Measurements from ENCODE around the gene SLC52A1. TPM values are rescaled to one million over a fixed set of nuclear protein-coding genes. Genes with fewer than 3 reads are reported as not detected.
A peak's percentile ranks its signal among the peaks of the same experiment; 100 is the strongest.

The SLC52A1 gene
- total RNA-seq, 1 experiment from 2014 or later, result 1.1 TPM

- TF ChIP-seq ARID4B (CRISPR knock-in tag; IDR thresholded peaks at IDR 0.05; ENCODE audit: borderline replicate concordance), result peak; percentile 97; the same call in 1 of the 2 replicates
- no peak for TF ChIP-seq SMAD4 (CRISPR knock-in tag; IDR thresholded peaks at IDR 0.05)
- no peak for TF ChIP-seq NFE2L1 (CRISPR knock-in tag; IDR thresholded peaks at IDR 0.05)
- TF ChIP-seq ZMAT4 (CRISPR knock-in tag; IDR thresholded peaks at IDR 0.05), result no peak
- no peak for TF ChIP-seq USF2 (CRISPR knock-in tag; IDR thresholded peaks at IDR 0.05)
- TF ChIP-seq ATF3 (CRISPR knock-in tag; conservative IDR thresholded peaks at IDR 0.05), result no peak
- TF ChIP-seq CREB1 (CRISPR knock-in tag; IDR thresholded peaks at IDR 0.05), result no peak
- no peak for TF ChIP-seq IRF1 (CRISPR knock-in tag; IDR thresholded peaks at IDR 0.05)
- TF ChIP-seq MLX (CRISPR knock-in tag; IDR thresholded peaks at IDR 0.05), result no peak
- no peak for TF ChIP-seq ATF2 (CRISPR knock-in tag; IDR thresholded peaks at IDR 0.05; ENCODE audit: borderline replicate concordance, low read depth)
- peak; percentile 82 for TF ChIP-seq ZNF423 (CRISPR knock-in tag; IDR thresholded peaks at IDR 0.05)
- peak; percentile 67; the same call in 1 of the 2 replicates for TF ChIP-seq USF1 (CRISPR knock-in tag; IDR thresholded peaks at IDR 0.05)
- TF ChIP-seq GABPB1 (CRISPR knock-in tag; IDR thresholded peaks at IDR 0.05), result no peak
- TF ChIP-seq ZBTB21 (CRISPR knock-in tag; IDR thresholded peaks at IDR 0.05; ENCODE audit: borderline replicate concordance), result peak; percentile 48; the same call in 1 of the 2 replicates
- TF ChIP-seq NR1H2 (CRISPR knock-in tag; IDR thresholded peaks at IDR 0.05), result no peak
- TF ChIP-seq ZNF425 (CRISPR knock-in tag; conservative IDR thresholded peaks at IDR 0.05), result no peak
- peak; percentile 42; the same call in 1 of the 2 replicates for TF ChIP-seq JUN (CRISPR knock-in tag; IDR thresholded peaks at IDR 0.05)
- no peak for TF ChIP-seq IRF2 (CRISPR knock-in tag; IDR thresholded peaks at IDR 0.05; ENCODE audit: borderline replicate concordance, low read depth)
- TF ChIP-seq TCF7 (CRISPR knock-in tag; IDR thresholded peaks at IDR 0.05; ENCODE audit: low read depth), result no peak
- peak; percentile 34; the same call in 1 of the 2 replicates for TF ChIP-seq FOXK1 (CRISPR knock-in tag; IDR thresholded peaks at IDR 0.05)
- no peak for TF ChIP-seq NR2C2 (CRISPR knock-in tag; IDR thresholded peaks at IDR 0.05)
- TF ChIP-seq HMGA2 (CRISPR knock-in tag; IDR thresholded peaks at IDR 0.05), result no peak
- TF ChIP-seq PRRX2 (CRISPR knock-in tag; IDR thresholded peaks at IDR 0.05), result no peak
- TF ChIP-seq PREB (CRISPR knock-in tag; IDR thresholded peaks at IDR 0.05; ENCODE audit: borderline replicate concordance), result no peak
- peak; percentile 24; the same call in 1 of the 2 replicates for TF ChIP-seq ZNF263 (CRISPR knock-in tag; IDR thresholded peaks at IDR 0.05; ENCODE audit: low read depth)
- no peak for TF ChIP-seq NFATC4 (CRISPR knock-in tag; IDR thresholded peaks at IDR 0.05)
Measured at GRCh38 chr17:4986951-4987766, 48.1 kb downstream of the SLC52A1 start, which contains the start of gene CAMTA2 (continued).

Measured in WTC11 (cell line).